Large intestine (tissue), 3 donors: ENCODE measurements around the gene KDM5B. TPM values are rescaled to one million over a fixed set of nuclear protein-coding genes. Genes with fewer than 3 reads are reported as not detected.

ENCODE experiments used
- DNase-seq, 2 donors: peaks; one replicate each; pipeline versions ENCODE4 v3.0.0 to v3.0.0-alpha.2; 2013
- H3K27ac ChIP-seq: one replicate; pipeline ENCODE4 v1.5.1; 2013; ENCODE audit warnings: low read length
- H3K27me3 ChIP-seq: 2 replicates; pipeline ENCODE4 v1.6.1; 2013; ENCODE audit warnings: low read length; ENCODE audit not compliant: control insufficient read depth, insufficient read depth
- H3K36me3 ChIP-seq: 2 replicates; pipeline ENCODE4 v1.6.1; 2013; ENCODE audit warnings: low read length; ENCODE audit not compliant: control insufficient read depth, insufficient read depth
- H3K4me1 ChIP-seq: one replicate; pipeline ENCODE4 v1.6.1; 2013; ENCODE audit warnings: low read length; ENCODE audit not compliant: control insufficient read depth, insufficient read depth
- H3K4me3 ChIP-seq: one replicate; pipeline ENCODE4 v1.5.1; 2013; ENCODE audit warnings: low read length
- H3K9me3 ChIP-seq: one replicate; pipeline ENCODE4 v1.6.1; 2013; ENCODE audit warnings: mild to moderate bottlenecking, low read depth, low read length, moderate library complexity; ENCODE audit not compliant: control insufficient read depth
- WGBS: methylation state at CpG from one replicate; pipeline ENCODE4 v1.1.5; 2013; ENCODE audit warnings: low lambda C conversion rate; ENCODE audit not compliant: insufficient coverage; 5-methylcytosine and 5-hydroxymethylcytosine counted together
- polyA plus RNA-seq: library from polyadenylated mRNA; unstranded; fragments of 120-200 nt; gene quantifications from one replicate; pipeline ENCODE4 v1.2.1, GENCODE V29; 2013

The KDM5B gene
- polyA plus RNA-seq, 1 donor: 39.7 TPM

DNA sequence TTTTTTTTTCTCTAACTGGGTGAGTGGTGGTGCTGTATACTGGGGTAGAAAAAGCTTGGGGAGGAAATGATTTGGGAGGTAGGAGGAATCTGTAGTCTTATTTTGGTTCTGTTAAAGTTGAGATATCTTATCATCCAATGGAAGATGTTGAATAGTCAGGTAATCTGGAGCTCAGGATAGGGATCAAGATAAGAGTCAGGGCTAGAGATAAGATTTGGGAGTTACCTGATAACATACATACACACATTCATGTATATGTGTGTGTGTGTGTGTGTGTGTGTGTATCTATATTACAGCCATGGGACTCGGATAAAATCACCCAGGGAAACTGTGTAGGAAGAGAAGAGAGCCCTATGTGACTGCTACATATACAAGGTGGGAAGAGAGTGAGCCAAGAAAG, 10.6 kb upstream of the KDM5B start:
- Histone ChIP-seq H3K27ac (no peak overlapping the region), H3K27me3 (peaks cover 2% of the 10 kb centered on the region), H3K4me3 (no peak overlapping the region), H3K36me3 (no peaks in the 10 kb centered on the region), H3K9me3 (no peaks in the 10 kb centered on the region), H3K4me1 (no peaks in the 10 kb centered on the region)
- WGBS: no CpG with 5 or more reads among the region's 1 CpG
- no peak for DNase-seq

DNA sequence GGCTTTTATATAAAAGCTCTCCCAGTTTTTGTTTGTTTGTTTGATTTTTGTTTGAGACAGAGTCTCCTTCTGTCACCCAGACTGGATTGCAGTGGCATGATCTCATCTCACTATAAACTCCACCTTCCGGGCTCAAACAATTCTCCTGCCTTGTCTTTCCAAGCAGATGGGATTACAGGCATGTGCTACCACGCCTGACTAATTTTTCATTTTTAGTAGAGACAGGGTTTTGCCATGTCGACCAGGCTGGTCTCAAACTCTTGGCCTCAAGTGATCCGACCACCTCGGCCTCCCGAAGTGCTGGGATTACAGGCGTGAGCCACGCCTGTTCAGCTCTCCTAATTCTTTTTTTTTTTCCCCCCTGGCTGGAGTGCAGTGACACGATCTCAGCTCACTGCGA, 6.9 kb upstream of the KDM5B start:
- peaks cover 6% of the 10 kb centered on the region for H3K4me1 ChIP-seq
- H3K4me3 ChIP-seq: no peak overlapping the region
- H3K27ac ChIP-seq: no peak overlapping the region
- WGBS: no CpG with 5 or more reads among the region's 10 CpGs
- H3K36me3 ChIP-seq: no peaks in the 10 kb centered on the region
- peaks cover 2% of the 10 kb centered on the region for H3K9me3 ChIP-seq
- DNase-seq: peak in 1 of 2 donors; percentile 22
- H3K27me3 ChIP-seq: peaks cover 8% of the 10 kb centered on the region

DNA sequence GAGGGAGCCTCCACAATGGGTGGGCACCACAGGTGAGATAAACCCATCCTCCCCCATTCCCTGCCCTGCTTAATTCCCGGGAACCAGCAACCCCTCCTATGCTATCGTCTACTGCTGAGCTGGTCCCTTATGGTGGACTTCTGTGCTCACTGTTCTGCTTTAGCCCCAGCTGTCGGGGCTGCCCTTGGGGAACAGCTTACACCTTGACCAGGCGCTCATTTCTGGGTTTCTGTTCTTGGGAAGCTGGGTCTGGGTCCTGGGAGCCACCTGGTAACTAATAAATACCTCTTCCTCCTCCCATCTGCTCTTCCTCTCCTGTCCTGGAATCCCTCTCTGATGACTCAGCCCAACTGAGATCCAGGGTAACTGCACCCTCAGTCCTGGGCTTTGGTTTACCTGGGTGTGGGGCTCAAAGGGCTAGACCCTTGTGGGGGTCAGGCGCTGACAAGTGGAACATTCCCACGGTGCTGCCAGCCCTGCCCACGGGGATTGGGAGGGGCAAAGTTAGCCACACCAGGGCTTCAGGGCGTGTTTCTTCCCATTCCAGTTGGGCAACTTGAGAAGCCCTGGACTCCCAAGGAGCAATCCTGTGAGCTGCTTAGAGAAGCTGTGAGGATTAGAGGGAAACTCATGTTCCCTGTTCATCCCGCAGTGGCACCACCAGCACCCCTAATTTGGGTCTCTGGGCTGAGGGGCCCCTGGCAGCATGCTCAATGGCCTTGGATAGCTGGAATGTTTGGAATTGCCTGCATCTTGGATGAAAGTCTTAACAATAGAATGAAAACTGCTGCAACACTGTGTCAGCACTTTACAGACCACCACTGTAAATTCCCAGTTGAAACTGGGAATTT, 4.2 kb upstream of the KDM5B start:
- peaks cover 9% of the 10 kb centered on the region for H3K4me1 ChIP-seq
- peaks cover 13% of the 10 kb centered on the region for H3K27me3 ChIP-seq
- H3K4me3 ChIP-seq: no peak overlapping the region
- no peaks in the 10 kb centered on the region for H3K36me3 ChIP-seq
- peaks cover 2% of the 10 kb centered on the region for H3K9me3 ChIP-seq
- no peak overlapping the region for H3K27ac ChIP-seq
- no CpG with 5 or more reads among the region's 9 CpGs for WGBS
- DNase-seq: peak in 1 of 2 donors; percentile 34

DNA sequence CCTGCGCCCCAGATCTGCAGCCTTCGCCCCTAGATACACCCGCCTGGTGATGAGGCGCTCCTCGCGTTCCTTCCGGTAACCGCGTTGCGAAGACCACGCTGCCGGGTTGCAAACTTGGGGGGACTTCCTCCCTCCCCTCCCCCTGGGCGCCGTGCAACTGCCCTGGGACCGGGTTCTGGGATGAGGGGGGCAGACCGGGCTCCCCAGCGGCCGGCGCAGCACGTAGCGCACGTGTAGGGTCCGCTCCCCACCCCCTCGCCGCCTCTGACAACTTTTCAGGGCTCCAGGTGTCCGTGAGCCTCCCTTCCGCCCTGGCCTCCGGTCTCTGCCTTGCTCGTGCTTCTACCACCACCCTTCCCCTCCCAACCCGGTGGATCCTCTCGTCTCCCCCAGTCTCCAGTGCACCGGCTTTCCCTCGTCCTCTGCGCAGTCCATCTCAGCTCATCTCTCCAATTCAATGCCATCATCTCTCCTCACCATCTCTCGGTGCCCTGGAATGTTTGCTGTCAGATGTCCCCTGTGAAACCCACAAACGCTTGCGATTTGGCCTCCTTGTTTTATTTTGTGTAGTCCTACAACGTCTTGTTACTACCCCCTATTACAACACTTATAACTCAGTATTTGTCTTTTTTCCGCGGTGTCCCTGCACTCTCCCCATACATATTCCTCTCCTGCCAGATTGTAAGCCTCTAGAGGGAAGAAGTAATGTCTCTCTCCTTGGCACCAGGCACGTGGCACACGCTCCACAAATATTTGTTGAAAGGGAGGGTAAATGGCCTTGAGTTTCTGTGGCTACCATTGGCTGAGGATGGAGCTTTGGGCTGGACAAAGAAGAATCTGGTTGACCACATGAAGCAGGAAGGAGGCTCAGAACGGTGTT, 3.3 kb upstream of the KDM5B start:
- DNase-seq: peak; percentile 19 to 58
- H3K9me3 ChIP-seq: peaks cover 2% of the 10 kb centered on the region
- WGBS: 26% methylated on average over 7 of the region's 43 CpGs
- no peak overlapping the region for H3K27ac ChIP-seq
- H3K36me3 ChIP-seq: no peaks in the 10 kb centered on the region
- H3K4me3 ChIP-seq: peak overlapping the region; percentile 74
- H3K27me3 ChIP-seq: peaks cover 13% of the 10 kb centered on the region
- peaks cover 9% of the 10 kb centered on the region for H3K4me1 ChIP-seq

DNA sequence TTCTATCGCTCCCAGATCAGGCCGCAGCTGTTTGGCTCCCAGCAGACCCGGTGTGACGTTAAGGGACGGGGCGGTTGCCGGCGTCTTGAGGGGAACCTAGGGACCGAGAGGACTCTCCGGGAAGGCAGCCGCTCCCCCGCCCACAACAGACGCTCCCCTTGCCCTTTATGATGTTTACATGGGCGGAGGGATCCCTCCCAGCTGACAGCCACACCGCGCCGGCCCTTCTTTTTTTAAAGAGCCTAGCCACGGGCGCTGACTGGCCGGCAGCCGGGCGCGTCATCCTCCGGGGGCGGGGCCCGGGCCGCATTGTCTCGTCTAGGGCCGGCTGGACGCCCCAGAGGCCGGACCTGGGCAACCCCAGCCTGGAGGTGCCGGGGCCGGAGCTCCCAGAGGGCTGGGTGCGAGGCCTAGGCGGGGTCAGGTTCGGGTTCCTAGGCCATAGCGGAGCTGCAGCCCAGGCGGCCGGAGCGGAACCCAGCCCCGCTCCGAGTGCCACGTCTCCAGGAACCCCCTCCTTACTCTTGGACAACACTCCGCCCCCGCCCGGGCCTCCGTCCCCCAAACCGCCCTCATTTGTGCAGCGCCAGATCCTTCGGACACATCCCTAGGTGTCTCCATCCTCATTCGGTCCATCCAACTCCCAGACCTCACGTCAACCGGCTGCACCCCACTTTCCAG, 2.5 kb upstream of the KDM5B start, which contains the start of gene PCAT6:
Gene PCAT6 (plus strand): TSS at position 340 of the 681 bp plus-strand sequence.
- H3K27ac ChIP-seq: peak within 1 kb of the TSS; percentile 67
- WGBS: no CpG with 5 or more reads among the region's 53 CpGs
- peak within 1 kb of the TSS; percentile 74 for H3K4me3 ChIP-seq
- peaks cover 2% of the 10 kb centered on the region for H3K9me3 ChIP-seq
- H3K4me1 ChIP-seq: peaks cover 9% of the 10 kb centered on the region
- peaks cover 13% of the 10 kb centered on the region for H3K27me3 ChIP-seq
- H3K36me3 ChIP-seq: no peaks in the 10 kb centered on the region
- peak; percentile 94 to 98 for DNase-seq

DNA sequence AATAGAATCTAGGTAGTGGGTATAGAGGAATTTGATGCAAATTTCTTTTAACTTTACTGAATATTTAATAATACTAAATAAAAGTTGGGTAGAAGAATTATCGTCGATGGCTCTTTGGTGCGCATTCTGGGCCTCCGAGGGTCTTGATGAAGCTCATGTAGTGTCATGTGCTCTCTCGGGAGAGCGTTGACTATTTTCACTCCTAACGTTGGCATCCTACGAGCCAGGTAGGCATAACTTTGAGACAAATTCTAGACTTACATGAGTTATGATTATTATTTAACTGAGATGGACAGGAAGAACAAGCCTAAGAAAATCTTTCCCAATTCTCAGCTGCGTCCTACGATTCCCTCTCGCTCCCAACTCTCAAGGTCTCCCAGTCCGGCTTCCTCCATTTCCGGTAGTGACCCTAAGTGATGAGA, 2.0 kb upstream of the KDM5B start:
- DNase-seq: no peak
- no CpG with 5 or more reads among the region's 13 CpGs for WGBS
- H3K4me3 ChIP-seq: peak overlapping the region; percentile 74

DNA sequence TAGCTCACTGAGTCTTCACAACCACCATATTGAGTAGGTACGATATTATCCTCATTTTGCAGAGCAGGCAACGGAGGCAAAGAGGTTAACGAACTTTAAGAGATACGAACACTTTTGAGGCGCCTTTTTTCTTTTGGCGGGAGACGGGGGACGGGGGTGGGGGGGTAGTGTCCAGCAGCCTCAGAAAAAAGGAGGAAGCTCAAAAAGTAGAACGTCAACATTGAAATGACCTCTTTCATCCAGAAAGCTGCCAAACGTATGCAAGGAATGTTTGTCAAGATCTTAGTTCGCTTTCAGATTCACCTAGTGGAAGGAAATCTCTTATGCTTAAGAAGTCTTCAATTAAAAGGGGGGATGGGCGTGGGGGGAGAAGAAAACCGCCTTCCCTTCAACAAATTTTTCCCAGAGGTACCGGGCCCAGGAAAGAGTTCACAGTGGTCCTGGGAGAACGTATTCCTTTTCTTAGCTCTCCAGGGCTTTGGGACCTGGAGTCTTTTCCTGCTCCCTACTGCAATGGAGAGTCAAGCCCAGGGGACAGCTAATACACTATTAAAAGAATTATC, 1.5 kb upstream of the KDM5B start:
- WGBS: no CpG with 5 or more reads among the region's 15 CpGs
- no peak overlapping the region for H3K27ac ChIP-seq
- no peak for DNase-seq
- H3K27me3 ChIP-seq: peaks cover 13% of the 10 kb centered on the region
- H3K36me3 ChIP-seq: no peaks in the 10 kb centered on the region
- no peak overlapping the region for H3K4me3 ChIP-seq
- H3K9me3 ChIP-seq: peaks cover 2% of the 10 kb centered on the region
- peaks cover 9% of the 10 kb centered on the region for H3K4me1 ChIP-seq

More for the DNA sequence above, 2.0 kb upstream of the KDM5B start:
- H3K9me3 ChIP-seq: peaks cover 2% of the 10 kb centered on the region
- H3K36me3 ChIP-seq: no peaks in the 10 kb centered on the region
- H3K4me1 ChIP-seq: peaks cover 9% of the 10 kb centered on the region
- H3K27me3 ChIP-seq: peaks cover 13% of the 10 kb centered on the region
- peak overlapping the region; percentile 67 for H3K27ac ChIP-seq

DNA sequence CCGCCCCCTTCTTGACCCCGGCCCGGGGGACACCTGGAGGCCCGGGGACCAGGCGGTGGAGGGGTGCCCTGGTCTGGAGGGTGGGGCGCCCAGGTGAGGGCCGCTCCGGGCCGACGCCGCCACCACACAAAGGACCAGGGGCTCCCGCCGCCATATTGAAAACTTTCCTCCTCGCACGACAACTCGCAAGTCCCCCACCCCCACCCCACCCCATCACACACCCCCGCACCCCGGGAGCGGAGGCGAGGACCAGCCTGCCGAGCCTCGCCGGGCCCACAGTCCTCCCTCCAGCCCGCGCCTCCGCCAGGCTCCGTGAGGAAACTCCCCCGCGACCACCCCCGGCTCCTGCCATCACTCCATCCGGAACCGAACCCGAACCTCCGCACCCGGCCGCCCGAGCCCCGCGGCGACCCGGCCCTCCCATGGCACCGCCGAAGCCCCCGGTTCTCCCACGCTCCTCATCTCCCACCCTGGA, 733 bp downstream of the KDM5B start:
- Histone ChIP-seq H3K27ac (peak overlapping the region; percentile 70), H3K36me3 (no peaks in the 10 kb centered on the region), H3K27me3 (peaks cover 13% of the 10 kb centered on the region), H3K4me1 (peaks cover 9% of the 10 kb centered on the region), H3K9me3 (peaks cover 2% of the 10 kb centered on the region), H3K4me3 (peak overlapping the region; percentile 78)
- peak; percentile 18 to 44 for DNase-seq
- no CpG with 5 or more reads among the region's 45 CpGs for WGBS

DNA sequence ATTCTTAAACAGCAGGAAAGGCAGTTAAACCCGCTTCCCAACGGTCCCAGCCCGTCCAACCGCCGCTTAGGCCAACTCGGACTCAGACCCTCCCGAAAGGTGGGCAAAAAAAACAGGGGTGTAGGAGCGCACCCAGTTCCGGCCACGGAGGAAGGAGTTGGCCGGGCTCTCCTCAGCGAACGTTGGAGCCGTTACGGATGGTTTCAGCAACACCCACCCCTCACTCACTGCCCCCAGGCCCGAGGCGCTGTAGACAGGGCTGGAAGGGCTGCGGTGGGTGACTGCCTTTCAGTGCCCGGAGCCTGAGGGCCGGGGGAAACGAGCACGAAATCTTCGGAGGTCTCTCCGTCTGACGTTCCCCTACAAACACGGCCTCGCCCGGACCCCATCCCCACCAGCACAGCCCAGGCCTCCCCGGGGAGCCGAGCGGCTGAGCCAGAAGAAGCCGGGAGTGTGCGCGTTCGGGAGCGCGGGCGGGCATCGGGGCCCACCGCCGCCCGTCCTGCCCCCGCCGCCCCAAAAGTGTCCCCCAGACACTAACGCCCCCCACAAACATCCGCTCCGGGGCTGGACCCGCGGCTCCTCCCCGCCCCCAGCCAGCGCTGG, 1.3 kb downstream of the KDM5B start:
- H3K4me1 ChIP-seq: peaks cover 9% of the 10 kb centered on the region
- peak overlapping the region; percentile 78 for H3K4me3 ChIP-seq
- peaks cover 2% of the 10 kb centered on the region for H3K9me3 ChIP-seq
- peaks cover 11% of the 10 kb centered on the region for H3K27me3 ChIP-seq
- WGBS: 8% methylated on average over 5 of the region's 51 CpGs
- peak overlapping the region; percentile 56 for H3K27ac ChIP-seq
- DNase-seq: peak in 1 of 2 donors; percentile 59
- no peaks in the 10 kb centered on the region for H3K36me3 ChIP-seq
